Natural killer cell (primary cell): ENCODE measurements around the gene NOTCH3. TPM values are rescaled to one million over a fixed set of nuclear protein-coding genes. Genes with fewer than 3 reads are reported as not detected.

Experiments
- ATAC-seq, 3 donors: fragments of 150-1000 bp in 2 of 3; fragments of 200-7000 bp in 1 of 3; cut with Tn5 transposase; 1 replicate in 1 of 3; 2 replicates in 2 of 3; pipeline ENCODE4 v1.10.0; 2021; ENCODE audit warnings: mild to moderate bottlenecking in 2 of 3, moderate library complexity in 2 of 3
- DNase-seq, 2 donors: peaks; one replicate each; pipeline versions ENCODE4 v3.0.0 to v3.0.0-alpha.2; 2013 to 2021; ENCODE audit warnings: mixed read lengths in 1 of 2
- H3K27ac ChIP-seq: one replicate; pipeline ENCODE4 v1.5.1; 2013; ENCODE audit warnings: mild to moderate bottlenecking, low read length
- H3K27me3 ChIP-seq: one replicate; pipeline ENCODE4 v1.6.1; 2013; ENCODE audit warnings: low read length; ENCODE audit not compliant: control insufficient read depth, insufficient read depth
- H3K36me3 ChIP-seq: one replicate; pipeline ENCODE4 v1.6.1; 2013; ENCODE audit warnings: low read length; ENCODE audit not compliant: control insufficient read depth, insufficient read depth
- H3K4me1 ChIP-seq: one replicate; pipeline ENCODE4 v1.6.1; 2013; ENCODE audit warnings: low read length; ENCODE audit not compliant: control insufficient read depth, insufficient read depth
- H3K4me3 ChIP-seq: one replicate; pipeline ENCODE4 v1.5.1; 2013; ENCODE audit warnings: low read length
- H3K9me3 ChIP-seq: one replicate; pipeline ENCODE4 v1.6.1; 2013; ENCODE audit warnings: low read length; ENCODE audit not compliant: control insufficient read depth, insufficient read depth
- H3K27ac Mint-ChIP-seq, 2 donors: one replicate each; pipeline ENCODE4 v1.8.0; 2022; ENCODE audit warnings: mild to moderate bottlenecking in 2 of 2, mixed read lengths in 2 of 2, moderate library complexity in 1 of 2
- H3K27me3 Mint-ChIP-seq, 2 donors: one replicate each; pipeline ENCODE4 v1.8.0; 2022; ENCODE audit warnings: low read depth in 2 of 2, mixed read lengths in 2 of 2
- H3K36me3 Mint-ChIP-seq: one replicate; pipeline ENCODE4 v1.8.0; 2022; ENCODE audit warnings: mixed read lengths
- H3K4me1 Mint-ChIP-seq, 2 donors: one replicate each; pipeline ENCODE4 v1.8.0; 2022; ENCODE audit warnings: mixed read lengths in 2 of 2
- H3K4me3 Mint-ChIP-seq: one replicate; pipeline ENCODE4 v1.8.0; 2022; ENCODE audit warnings: mild to moderate bottlenecking, moderate library complexity, mixed read lengths
- H3K9me3 Mint-ChIP-seq, 2 donors: one replicate each; pipeline ENCODE4 v1.8.0; 2022; ENCODE audit warnings: mixed read lengths in 2 of 2
- WGBS: methylation state at CpG from one replicate; pipeline ENCODE4 v1.1.7; 2013; ENCODE audit warnings: missing lambda C conversion rate; ENCODE audit not compliant: insufficient coverage; 5-methylcytosine and 5-hydroxymethylcytosine counted together
- intact Hi-C: fragments of 100-400 bp; cut with micrococcal nuclease; formaldehyde crosslinking; loops from one replicate; pipeline ENCODE4 v1.14.2; 2022
- total RNA-seq, 4 donors: library from RNA; stranded (reverse); fragments of 120-200 nt in 1 of 4; gene quantifications; one replicate each; pipeline versions ENCODE4 v1.2.3 to v1.2.4, GENCODE V29; 2013 to 2022
- TF ChIP-seq, protein P1 (sequence below): fragments of 200-600 bp; IDR thresholded peaks from one replicate; pipeline ENCODE4 v1.8.0; 2022; ENCODE audit warnings: antibody characterized with exemption

Gene NOTCH3
- total RNA-seq, 3 donors from 2014 or later (not counting 1 experiment from before 2014, with no cell fraction given), result 0.25 to 0.26 TPM; not detected in 1

DNA sequence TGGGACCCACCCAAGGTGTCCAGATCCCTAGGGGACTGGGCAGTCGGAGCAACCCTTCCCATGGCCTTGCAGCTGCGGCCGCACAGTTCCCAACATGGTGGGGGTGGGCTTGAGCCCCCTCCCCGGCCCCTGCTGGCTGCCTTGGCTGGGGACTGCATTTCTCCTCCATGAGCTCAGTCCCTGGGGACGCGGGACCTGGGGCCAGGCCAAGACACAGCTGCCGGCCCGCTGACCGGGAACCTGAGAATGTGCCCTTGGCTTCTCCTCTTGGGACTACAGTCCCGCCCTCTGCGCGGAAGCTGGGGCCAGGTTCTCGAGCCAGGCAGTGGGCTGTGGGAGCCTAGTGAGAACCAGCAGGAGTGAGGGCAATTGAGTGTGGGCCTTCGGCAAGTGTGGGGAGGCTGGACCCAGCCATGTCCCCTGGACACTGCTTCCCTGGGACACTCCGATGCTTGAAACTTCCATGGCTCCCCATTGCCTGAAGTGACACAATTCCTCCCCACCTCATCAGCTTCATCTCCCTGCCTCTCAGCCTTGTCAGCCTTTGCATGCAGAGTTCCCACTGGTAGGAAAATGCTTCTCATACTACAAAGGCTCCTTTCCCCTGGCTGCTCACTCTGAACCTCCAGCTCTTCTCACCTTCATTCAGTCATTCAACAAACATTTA, 13.1 kb upstream of the NOTCH3 start:
- Mint-ChIP-seq H3K27ac (no peak overlapping the region), H3K9me3 (no peaks in the 10 kb centered on the region), H3K27me3 (peaks cover 0 to 3% of the 10 kb centered on the region in 2 donors), H3K4me1 (no peaks in the 10 kb centered on the region), H3K36me3 (no peaks in the 10 kb centered on the region), H3K4me3 (no peak overlapping the region)
- H3K4me3 ChIP-seq, result no peak overlapping the region
- H3K36me3 ChIP-seq, result no peaks in the 10 kb centered on the region
- ATAC-seq (no peak), DNase-seq (no peak)
- WGBS, result 92% methylated on average over 15 of the region's 15 CpGs
- H3K4me1 ChIP-seq, result peaks cover 5% of the 10 kb centered on the region
- no peaks in the 10 kb centered on the region for H3K9me3 ChIP-seq
- H3K27me3 ChIP-seq, result no peaks in the 10 kb centered on the region
- TF ChIP-seq, protein P1, sequence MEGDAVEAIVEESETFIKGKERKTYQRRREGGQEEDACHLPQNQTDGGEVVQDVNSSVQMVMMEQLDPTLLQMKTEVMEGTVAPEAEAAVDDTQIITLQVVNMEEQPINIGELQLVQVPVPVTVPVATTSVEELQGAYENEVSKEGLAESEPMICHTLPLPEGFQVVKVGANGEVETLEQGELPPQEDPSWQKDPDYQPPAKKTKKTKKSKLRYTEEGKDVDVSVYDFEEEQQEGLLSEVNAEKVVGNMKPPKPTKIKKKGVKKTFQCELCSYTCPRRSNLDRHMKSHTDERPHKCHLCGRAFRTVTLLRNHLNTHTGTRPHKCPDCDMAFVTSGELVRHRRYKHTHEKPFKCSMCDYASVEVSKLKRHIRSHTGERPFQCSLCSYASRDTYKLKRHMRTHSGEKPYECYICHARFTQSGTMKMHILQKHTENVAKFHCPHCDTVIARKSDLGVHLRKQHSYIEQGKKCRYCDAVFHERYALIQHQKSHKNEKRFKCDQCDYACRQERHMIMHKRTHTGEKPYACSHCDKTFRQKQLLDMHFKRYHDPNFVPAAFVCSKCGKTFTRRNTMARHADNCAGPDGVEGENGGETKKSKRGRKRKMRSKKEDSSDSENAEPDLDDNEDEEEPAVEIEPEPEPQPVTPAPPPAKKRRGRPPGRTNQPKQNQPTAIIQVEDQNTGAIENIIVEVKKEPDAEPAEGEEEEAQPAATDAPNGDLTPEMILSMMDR, result no peak
- H3K27ac ChIP-seq, result no peak overlapping the region
- intact Hi-C loops, result no loop called here

GRCh38 chr19:15212711-15213110, 11.9 kb upstream of the NOTCH3 start:
- ATAC-seq, result no peak
- WGBS, result 89% methylated on average over 12 of the region's 12 CpGs
- no peak overlapping the region for H3K4me3 ChIP-seq
- TF ChIP-seq, protein P1, result no peak
- H3K36me3 ChIP-seq, result no peaks in the 10 kb centered on the region
- Mint-ChIP-seq H3K27me3 (peaks cover 0 to 3% of the 10 kb centered on the region in 2 donors), H3K27ac (no peak overlapping the region), H3K36me3 (no peaks in the 10 kb centered on the region), H3K4me3 (no peak overlapping the region), H3K9me3 (no peaks in the 10 kb centered on the region), H3K4me1 (no peaks in the 10 kb centered on the region)
- intact Hi-C loops, result no loop called here
- H3K4me1 ChIP-seq, result peaks cover 5% of the 10 kb centered on the region
- H3K27ac ChIP-seq, result no peak overlapping the region
- no peaks in the 10 kb centered on the region for H3K27me3 ChIP-seq
- DNase-seq, result no peak
- no peaks in the 10 kb centered on the region for H3K9me3 ChIP-seq

DNA sequence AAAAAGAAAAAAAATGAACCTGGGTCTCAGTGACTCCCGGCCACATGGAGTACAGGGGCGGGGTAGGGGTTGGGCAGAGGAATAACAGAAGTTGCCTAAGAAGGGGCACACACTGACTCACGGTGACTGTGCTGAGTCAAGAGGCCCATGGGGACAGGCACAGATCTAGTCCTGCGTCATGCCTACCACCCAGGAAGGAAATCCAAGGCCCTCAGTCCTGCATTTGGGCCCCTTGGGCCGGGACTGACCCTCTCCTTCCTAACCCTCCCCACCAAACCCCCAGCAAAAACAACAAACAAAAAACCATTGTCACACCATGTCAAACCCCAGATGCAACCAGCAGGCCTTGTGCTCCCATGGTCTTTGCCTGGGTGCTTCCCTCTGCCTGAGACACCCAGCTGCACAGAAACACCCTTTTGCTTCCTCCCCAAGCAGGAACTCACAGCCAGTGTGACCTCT, 9.6 kb upstream of the NOTCH3 start:
- H3K9me3 Mint-ChIP-seq, result no peaks in the 10 kb centered on the region
- H3K4me3 Mint-ChIP-seq, result no peak overlapping the region
- intact Hi-C loops, result no loop called here
- Histone ChIP-seq H3K4me1 (peaks cover 5% of the 10 kb centered on the region), H3K4me3 (no peak overlapping the region), H3K36me3 (no peaks in the 10 kb centered on the region), H3K9me3 (no peaks in the 10 kb centered on the region), H3K27ac (no peak overlapping the region), H3K27me3 (no peaks in the 10 kb centered on the region)
- ATAC-seq (peak; percentile 40 to 81 (median 42)), DNase-seq (no peak)
- H3K27me3 Mint-ChIP-seq, result peaks cover 0 to 2% of the 10 kb centered on the region in 2 donors
- H3K27ac Mint-ChIP-seq, result no peak overlapping the region
- no peaks in the 10 kb centered on the region for H3K36me3 Mint-ChIP-seq
- no peaks in the 10 kb centered on the region for H3K4me1 Mint-ChIP-seq
- TF ChIP-seq, protein P1, result no peak
- WGBS, result 42% methylated on average over 5 of the region's 5 CpGs
